Mesenchymal stem cell (in vitro differentiated cells and primary cell): Measurements from ENCODE around the gene ROR2.
A peak's percentile ranks its signal among the peaks of the same experiment; 100 is the strongest.

ENCODE experiments used
- DNase-seq: peaks from one replicate; pipeline ENCODE4 v3.0.0-alpha.2; 2013
- H2AFZ ChIP-seq: one replicate; pipeline ENCODE4 v1.6.1; 2013; ENCODE audit warnings: low read depth, mild to moderate bottlenecking, control low read depth, inconsistent platforms, low read length, moderate library complexity
- H2AK5ac ChIP-seq: 2 replicates; pipeline ENCODE4 v1.6.1; 2013; ENCODE audit warnings: low read length, moderate library complexity, mild to moderate bottlenecking, inconsistent platforms; ENCODE audit not compliant: severe bottlenecking
- H2BK120ac ChIP-seq: one replicate; pipeline ENCODE4 v1.6.1; 2013; ENCODE audit warnings: low read depth, mild to moderate bottlenecking, inconsistent platforms, low read length, moderate library complexity
- H2BK12ac ChIP-seq, 2 experiments: one replicate each; pipeline ENCODE4 v1.6.1; 2013; ENCODE audit warnings: inconsistent platforms in 2 of 2, low read length in 2 of 2, mild to moderate bottlenecking in 2 of 2, moderate library complexity in 2 of 2, control low read depth in 1 of 2
- H2BK15ac ChIP-seq: one replicate; pipeline ENCODE4 v1.6.1; 2013; ENCODE audit warnings: mild to moderate bottlenecking, low read depth, inconsistent platforms; ENCODE audit not compliant: poor library complexity, severe bottlenecking
- H2BK5ac ChIP-seq: 2 replicates; pipeline ENCODE4 v1.6.1; 2013; ENCODE audit warnings: low read depth, mild to moderate bottlenecking, low read length, control low read depth, inconsistent platforms; ENCODE audit not compliant: poor library complexity, severe bottlenecking
- H3K14ac ChIP-seq, 2 experiments: one replicate each; pipeline ENCODE4 v1.6.1; 2013; ENCODE audit warnings: inconsistent platforms in 2 of 2, low read length in 2 of 2, control low read depth in 1 of 2, mild to moderate bottlenecking in 1 of 2, moderate library complexity in 1 of 2
- H3K18ac ChIP-seq, 2 experiments: one replicate each; pipeline ENCODE4 v1.6.1; 2013; ENCODE audit warnings: inconsistent platforms in 2 of 2, low read length in 2 of 2, control low read depth in 1 of 2, low read depth in 1 of 2, mild to moderate bottlenecking in 1 of 2
- H3K23ac ChIP-seq, 2 experiments: one replicate each; pipeline ENCODE4 v1.6.1; 2013; ENCODE audit warnings: inconsistent platforms in 2 of 2, low read length in 2 of 2, mild to moderate bottlenecking in 2 of 2, moderate library complexity in 2 of 2, control low read depth in 1 of 2
- H3K27ac ChIP-seq: 2 replicates; pipeline ENCODE4 v1.5.1; 2013; ENCODE audit warnings: mild to moderate bottlenecking, moderate library complexity, low read length, control low read depth, inconsistent platforms; ENCODE audit not compliant: poor library complexity, severe bottlenecking
- H3K27me3 ChIP-seq, 2 experiments: 2 replicates each; pipeline versions ENCODE4 v1.6.1 to v1.7.0; 2013; ENCODE audit warnings: low read length in 2 of 2, mild to moderate bottlenecking in 2 of 2, moderate library complexity in 2 of 2, control low read depth in 1 of 2, inconsistent platforms in 1 of 2; ENCODE audit not compliant: control insufficient read depth in 1 of 2, insufficient read depth in 1 of 2
- H3K36me3 ChIP-seq, 2 experiments: 2 replicates each; pipeline versions ENCODE4 v1.6.1 to v1.7.0; 2013; ENCODE audit warnings: low read length in 2 of 2, control low read depth in 1 of 2, inconsistent platforms in 1 of 2, low read depth in 1 of 2, mild to moderate bottlenecking in 1 of 2; ENCODE audit not compliant: insufficient read depth in 2 of 2, control insufficient read depth in 1 of 2
- H3K4ac ChIP-seq, 2 experiments: one replicate each; pipeline ENCODE4 v1.6.1; 2013; ENCODE audit warnings: inconsistent platforms in 2 of 2, low read length in 2 of 2, mild to moderate bottlenecking in 2 of 2, moderate library complexity in 2 of 2, control low read depth in 1 of 2, low read depth in 1 of 2
- H3K4me1 ChIP-seq: 2 replicates; pipeline ENCODE4 v1.6.1; 2013; ENCODE audit warnings: low read depth, low read length, control low read depth; ENCODE audit not compliant: control insufficient read depth, insufficient read depth
- H3K4me2 ChIP-seq: 2 replicates; pipeline ENCODE4 v1.6.1; 2013; ENCODE audit warnings: low read length, mild to moderate bottlenecking, inconsistent platforms; ENCODE audit not compliant: poor library complexity, severe bottlenecking
- H3K4me3 ChIP-seq, 2 experiments: 2 replicates each; pipeline versions ENCODE4 v1.5.1 to v1.7.0; 2013; ENCODE audit warnings: low read length in 2 of 2, mild to moderate bottlenecking in 2 of 2, control low read depth in 1 of 2, low read depth in 1 of 2; ENCODE audit not compliant: insufficient read depth in 1 of 2
- H3K79me1 ChIP-seq: replicated peaks from 2 replicates; pipeline ENCODE4 v1.6.1; 2013; ENCODE audit warnings: mild to moderate bottlenecking, control low read depth, low read length, inconsistent platforms; ENCODE audit not compliant: poor library complexity, severe bottlenecking
- H3K9ac ChIP-seq: 2 replicates; pipeline ENCODE4 v1.7.0; 2013; ENCODE audit warnings: mild to moderate bottlenecking, low read length, moderate library complexity
- H3K9me3 ChIP-seq: 2 replicates; pipeline ENCODE4 v1.7.0; 2013; ENCODE audit warnings: mild to moderate bottlenecking, low read length; ENCODE audit not compliant: control insufficient read depth
- H4K8ac ChIP-seq: one replicate; pipeline ENCODE4 v1.6.1; 2013; ENCODE audit warnings: inconsistent platforms, mild to moderate bottlenecking, low read length, moderate library complexity
- H4K91ac ChIP-seq: one replicate; pipeline ENCODE4 v1.6.1; 2013; ENCODE audit warnings: mild to moderate bottlenecking, low read length, inconsistent platforms
- WGBS: methylation state at CpG from one replicate; pipeline ENCODE4 v1.1.7; 2013; ENCODE audit warnings: mixed read lengths; 5-methylcytosine and 5-hydroxymethylcytosine counted together

ROR2 gene

DNA sequence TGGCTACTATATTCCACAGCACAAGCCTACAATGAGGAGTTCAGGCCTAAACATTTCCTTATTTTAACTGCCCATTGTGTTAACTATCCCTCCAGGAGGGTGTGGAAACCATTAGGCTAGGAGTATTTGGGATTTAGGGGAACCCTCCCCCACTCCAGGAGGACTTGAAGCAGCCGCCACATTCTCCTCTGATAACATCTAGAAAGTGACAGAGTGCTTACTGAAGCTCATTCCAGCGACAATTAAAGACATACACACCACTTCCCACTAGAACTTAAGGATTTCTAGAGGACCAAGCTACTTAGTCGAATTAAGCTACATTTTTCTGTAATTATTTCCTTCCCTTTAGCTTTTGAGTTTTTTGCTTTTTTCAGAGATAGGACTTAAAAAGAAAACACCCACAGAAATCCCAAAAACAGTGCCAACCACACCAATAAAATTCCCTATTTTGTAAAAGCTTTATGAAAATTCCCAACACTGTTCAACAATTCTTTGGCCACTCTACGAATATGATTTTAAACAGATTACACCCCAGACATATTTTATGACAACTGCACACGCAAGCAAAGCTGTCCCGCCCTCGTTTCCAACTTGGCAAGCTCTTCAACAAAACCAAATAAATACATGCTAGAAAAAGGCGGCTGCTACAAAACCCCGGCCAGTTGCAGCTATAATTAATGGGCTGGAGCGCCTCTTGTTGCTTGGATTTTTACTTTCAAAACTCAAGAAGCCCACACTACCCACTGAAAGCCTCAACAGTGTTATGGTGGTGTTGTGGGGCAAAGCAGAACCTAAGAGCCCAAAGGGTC lies 4.5 kb downstream of the ROR2 start:
- no peak overlapping the region for H2BK5ac ChIP-seq
- no peak overlapping the region for H3K14ac ChIP-seq
- no peaks in the 10 kb centered on the region for H3K36me3 ChIP-seq
- peak overlapping the region in 1 of 2 experiments; percentile 18 for H3K4me3 ChIP-seq
- H2BK15ac ChIP-seq, result no peak overlapping the region
- no peak overlapping the region for H2AK5ac ChIP-seq
- peaks cover 7% of the 10 kb centered on the region for H3K4me1 ChIP-seq
- no peak overlapping the region for H3K18ac ChIP-seq
- H3K27me3 ChIP-seq, result peaks cover 0 to 14% of the 10 kb centered on the region in 2 experiments
- H2BK12ac ChIP-seq, result no peak overlapping the region
- H3K4me2 ChIP-seq, result no peak overlapping the region
- no peak overlapping the region for H4K8ac ChIP-seq
- peaks cover 26% of the 10 kb centered on the region for H3K79me1 ChIP-seq
- no peak overlapping the region for H4K91ac ChIP-seq
- H2BK120ac ChIP-seq, result no peak overlapping the region
- H3K9me3 ChIP-seq, result no peaks in the 10 kb centered on the region
- no peak overlapping the region for H3K4ac ChIP-seq
- no peak overlapping the region for H2AFZ ChIP-seq
- peak overlapping the region; percentile 83 for H3K9ac ChIP-seq
- DNase-seq, result peak; percentile 79
- H3K27ac ChIP-seq, result no peak overlapping the region
- WGBS, result 9% methylated on average over 8 of the region's 10 CpGs
- no peak overlapping the region for H3K23ac ChIP-seq

GRCh38 chr9:91944711-91945110 lies 5.3 kb downstream of the ROR2 start:
- no peak overlapping the region for H3K4me2 ChIP-seq
- no peak overlapping the region for H3K27ac ChIP-seq
- H2BK12ac ChIP-seq, result no peak overlapping the region
- no peak overlapping the region for H3K23ac ChIP-seq
- H2BK15ac ChIP-seq, result no peak overlapping the region
- no peak overlapping the region for H2BK5ac ChIP-seq
- H3K14ac ChIP-seq, result no peak overlapping the region
- peak overlapping the region; percentile 83 for H3K9ac ChIP-seq
- H2AK5ac ChIP-seq, result no peak overlapping the region
- WGBS, result 71% methylated on average over 6 of the region's 6 CpGs
- H2AFZ ChIP-seq, result no peak overlapping the region
- peaks cover 0 to 14% of the 10 kb centered on the region in 2 experiments for H3K27me3 ChIP-seq
- no peak overlapping the region for H3K4me3 ChIP-seq
- DNase-seq, result no peak
- no peak overlapping the region for H3K4ac ChIP-seq
- peak overlapping the region; percentile 71 for H2BK120ac ChIP-seq
- peak overlapping the region; percentile 50 for H4K8ac ChIP-seq
- H3K36me3 ChIP-seq, result no peaks in the 10 kb centered on the region
- peak overlapping the region; percentile 0 to 37 for H3K18ac ChIP-seq
- peaks cover 7% of the 10 kb centered on the region for H3K4me1 ChIP-seq
- H4K91ac ChIP-seq, result no peak overlapping the region
- no peaks in the 10 kb centered on the region for H3K9me3 ChIP-seq
- peaks cover 30% of the 10 kb centered on the region for H3K79me1 ChIP-seq

DNA sequence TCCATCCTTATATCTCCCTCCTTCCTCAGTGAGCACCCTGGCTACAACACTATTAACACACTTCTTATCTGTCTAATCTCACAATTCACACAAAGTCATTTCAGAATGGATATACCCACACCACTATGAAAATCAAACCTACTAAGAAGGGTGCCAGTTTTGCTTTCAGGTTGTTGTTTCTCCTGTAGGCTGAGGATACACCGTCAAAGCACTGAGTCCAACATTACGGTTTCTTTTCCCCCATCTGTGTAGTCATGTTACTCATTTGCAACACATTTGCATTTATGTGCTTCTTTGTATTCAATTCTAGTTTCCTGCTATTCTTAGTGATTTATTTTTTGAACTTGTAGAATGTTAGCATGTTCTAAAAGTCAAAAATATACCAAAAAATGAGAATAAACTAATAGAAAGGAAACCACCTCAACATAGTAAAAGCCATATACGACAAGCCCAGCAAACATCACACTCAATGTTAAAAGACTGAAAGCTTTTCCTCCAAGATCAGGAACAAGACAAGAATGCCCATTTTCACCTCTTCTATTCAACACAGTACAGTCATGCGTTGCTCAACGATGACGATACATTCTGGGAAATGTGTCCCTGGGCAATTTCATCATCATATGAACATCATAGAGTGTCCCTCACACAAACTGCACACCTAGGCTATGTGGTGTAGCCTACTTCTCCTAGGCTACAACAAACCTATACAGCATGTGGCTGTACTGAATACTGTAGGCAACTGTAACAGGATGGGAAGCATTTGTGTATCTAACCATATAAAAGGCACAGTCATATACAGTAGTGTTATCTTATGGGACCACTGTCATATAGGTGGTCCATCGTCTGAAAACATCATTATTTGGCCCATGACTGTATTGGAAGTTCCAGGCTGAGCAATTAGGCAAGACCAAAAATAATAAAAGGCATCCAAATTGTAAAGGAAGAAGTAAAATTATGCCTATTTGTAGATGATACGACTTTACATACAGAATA lies 6.3 kb downstream of the ROR2 start:
- no peak overlapping the region for H3K9ac ChIP-seq
- peaks cover 0 to 14% of the 10 kb centered on the region in 2 experiments for H3K27me3 ChIP-seq
- H2AFZ ChIP-seq, result no peak overlapping the region
- no peak overlapping the region for H3K23ac ChIP-seq
- no peak for DNase-seq
- no peak overlapping the region for H2BK12ac ChIP-seq
- H3K4ac ChIP-seq, result no peak overlapping the region
- H3K27ac ChIP-seq, result no peak overlapping the region
- no peak overlapping the region for H3K14ac ChIP-seq
- no peak overlapping the region for H4K8ac ChIP-seq
- H2AK5ac ChIP-seq, result no peak overlapping the region
- peaks cover 3% of the 10 kb centered on the region for H3K4me1 ChIP-seq
- H3K4me3 ChIP-seq, result no peak overlapping the region
- H3K79me1 ChIP-seq, result peaks cover 30% of the 10 kb centered on the region
- no peak overlapping the region for H2BK5ac ChIP-seq
- no peak overlapping the region for H2BK15ac ChIP-seq
- H2BK120ac ChIP-seq, result no peak overlapping the region
- 94% methylated on average over 6 of the region's 8 CpGs for WGBS
- H3K18ac ChIP-seq, result no peak overlapping the region
- H4K91ac ChIP-seq, result no peak overlapping the region
- H3K9me3 ChIP-seq, result no peaks in the 10 kb centered on the region
- H3K36me3 ChIP-seq, result no peaks in the 10 kb centered on the region
- no peak overlapping the region for H3K4me2 ChIP-seq

DNA sequence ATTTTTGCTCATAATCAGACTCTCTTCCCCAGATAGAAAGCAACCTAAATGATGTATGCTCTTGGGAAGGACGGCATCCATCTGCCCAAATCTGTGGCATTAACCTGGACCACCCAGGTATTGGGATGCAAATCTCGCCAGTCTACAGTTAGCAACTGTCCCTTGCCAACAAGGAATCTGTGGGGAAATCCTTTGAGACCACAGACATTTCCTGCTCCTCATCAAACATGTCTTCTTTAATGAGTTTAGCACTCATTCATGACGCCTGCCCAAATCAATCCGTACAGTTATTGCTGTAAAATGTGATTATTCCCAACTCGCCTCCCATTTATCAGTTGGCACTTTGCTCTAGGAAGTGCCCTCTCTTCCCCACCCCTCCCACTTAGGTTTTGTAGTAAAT lies 7.8 kb downstream of the ROR2 start:
- no peak overlapping the region for H2BK12ac ChIP-seq
- no peak overlapping the region for H3K23ac ChIP-seq
- H3K9me3 ChIP-seq, result no peaks in the 10 kb centered on the region
- peaks cover 0 to 5% of the 10 kb centered on the region in 2 experiments for H3K27me3 ChIP-seq
- H2BK15ac ChIP-seq, result no peak overlapping the region
- H3K4me1 ChIP-seq, result peaks cover 2% of the 10 kb centered on the region
- H3K18ac ChIP-seq, result no peak overlapping the region
- no peak overlapping the region for H3K4ac ChIP-seq
- no peak overlapping the region for H4K8ac ChIP-seq
- 79% methylated on average over 5 of the region's 5 CpGs for WGBS
- no peak overlapping the region for H2AK5ac ChIP-seq
- DNase-seq, result no peak
- H3K4me2 ChIP-seq, result no peak overlapping the region
- no peaks in the 10 kb centered on the region for H3K36me3 ChIP-seq
- H3K79me1 ChIP-seq, result peaks cover 29% of the 10 kb centered on the region
- no peak overlapping the region for H4K91ac ChIP-seq
- no peak overlapping the region for H3K27ac ChIP-seq
- H2BK120ac ChIP-seq, result no peak overlapping the region
- no peak overlapping the region for H2BK5ac ChIP-seq
- H3K14ac ChIP-seq, result no peak overlapping the region
- H2AFZ ChIP-seq, result no peak overlapping the region
- H3K4me3 ChIP-seq, result no peak overlapping the region
- no peak overlapping the region for H3K9ac ChIP-seq
